CD4-positive, alpha-beta T cell treated with Interferon gamma for 1 hour (primary cell): ENCODE data around the gene PGS1.

Experiments used
- DNase-seq: peaks from one replicate; pipeline ENCODE4 v3.0.0-alpha.2; 2020

Gene PGS1

DNA sequence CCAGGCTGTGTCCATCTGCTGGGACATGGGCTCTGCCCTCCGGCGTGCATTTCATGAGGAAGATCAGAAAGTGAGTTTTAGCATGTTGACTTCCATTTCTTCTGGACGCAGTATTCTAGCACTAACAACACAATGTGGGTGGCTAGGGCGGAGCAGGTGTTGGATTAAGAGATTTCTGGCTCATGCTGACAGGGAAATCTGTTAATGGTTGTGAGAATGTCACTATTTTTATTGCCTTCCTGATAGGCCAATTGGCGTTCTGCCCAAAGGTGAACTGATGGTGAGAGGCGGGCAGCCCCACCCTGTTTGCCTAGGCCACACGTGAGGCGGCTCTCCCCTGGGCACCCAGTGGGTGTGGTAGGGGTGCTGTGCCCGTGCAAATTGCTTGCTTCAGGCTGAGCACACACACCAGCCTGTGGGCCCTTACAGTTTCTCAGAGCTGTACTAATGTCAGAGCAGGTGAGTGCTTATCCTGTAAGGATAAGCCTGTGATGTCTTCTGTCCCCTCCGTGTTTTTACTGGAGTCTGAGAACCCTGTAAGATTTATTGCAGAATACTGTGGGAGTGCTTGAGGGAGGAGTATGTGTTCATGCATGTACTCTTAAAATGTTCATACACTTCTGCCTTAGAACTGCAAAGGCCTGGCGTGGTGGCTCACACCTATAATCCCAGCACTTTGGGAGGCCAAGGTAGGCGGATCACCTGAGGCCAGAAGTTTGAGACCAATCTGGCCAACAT, 30.9 kb downstream of the PGS1 start:
- DNase-seq, result no peak

DNA sequence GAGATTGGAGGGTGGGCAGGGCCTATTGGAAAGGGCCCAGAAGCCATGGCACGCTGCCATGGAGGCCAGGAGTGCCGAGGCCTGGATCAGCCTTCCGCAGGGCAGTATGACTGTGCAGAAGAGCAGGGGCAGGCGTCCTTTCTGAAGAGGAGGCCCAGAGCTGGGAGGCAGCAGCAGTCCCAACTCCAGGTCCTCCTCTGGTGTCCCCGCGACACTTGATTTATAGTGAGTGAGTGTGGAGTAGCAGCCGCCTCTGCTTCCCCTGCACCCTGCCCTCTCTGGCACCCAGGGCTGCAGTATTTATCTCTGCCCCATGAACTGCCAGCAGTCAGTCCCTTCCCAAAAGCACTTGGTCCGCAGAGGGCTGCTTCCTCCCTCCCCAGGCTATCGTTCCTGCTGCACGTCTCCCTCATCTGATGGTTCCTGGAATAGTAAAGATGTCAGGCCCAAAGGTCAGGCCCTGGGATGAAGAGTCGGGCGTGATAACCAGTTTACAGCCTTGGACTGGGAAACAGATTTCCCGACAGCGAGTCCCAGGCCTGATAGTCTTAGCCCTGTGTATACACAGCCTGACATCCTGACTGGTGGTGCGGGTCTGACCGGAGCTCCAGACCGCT, 32.9 kb downstream of the PGS1 start:
- no peak for DNase-seq

DNA sequence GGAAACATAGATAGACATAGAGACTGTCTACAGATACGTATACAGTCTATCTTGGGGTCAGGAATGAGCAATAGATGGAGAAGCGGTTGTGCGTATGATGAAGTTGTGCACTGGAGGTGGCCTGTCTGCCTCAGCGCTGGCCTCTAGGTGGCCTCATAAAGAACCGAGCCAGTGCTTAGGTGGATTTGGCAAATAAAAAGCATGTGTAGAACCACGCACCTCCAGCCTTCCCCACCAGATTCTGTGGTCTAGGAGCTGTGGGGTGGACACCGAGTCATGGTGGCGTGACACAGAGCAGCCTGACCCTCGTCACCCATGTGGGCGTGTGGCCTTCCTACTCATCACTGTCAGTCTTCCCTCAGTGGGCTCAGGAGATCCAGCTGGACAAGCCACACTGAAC, 34.0 kb downstream of the PGS1 start:
- DNase-seq, result peak; percentile 50

DNA sequence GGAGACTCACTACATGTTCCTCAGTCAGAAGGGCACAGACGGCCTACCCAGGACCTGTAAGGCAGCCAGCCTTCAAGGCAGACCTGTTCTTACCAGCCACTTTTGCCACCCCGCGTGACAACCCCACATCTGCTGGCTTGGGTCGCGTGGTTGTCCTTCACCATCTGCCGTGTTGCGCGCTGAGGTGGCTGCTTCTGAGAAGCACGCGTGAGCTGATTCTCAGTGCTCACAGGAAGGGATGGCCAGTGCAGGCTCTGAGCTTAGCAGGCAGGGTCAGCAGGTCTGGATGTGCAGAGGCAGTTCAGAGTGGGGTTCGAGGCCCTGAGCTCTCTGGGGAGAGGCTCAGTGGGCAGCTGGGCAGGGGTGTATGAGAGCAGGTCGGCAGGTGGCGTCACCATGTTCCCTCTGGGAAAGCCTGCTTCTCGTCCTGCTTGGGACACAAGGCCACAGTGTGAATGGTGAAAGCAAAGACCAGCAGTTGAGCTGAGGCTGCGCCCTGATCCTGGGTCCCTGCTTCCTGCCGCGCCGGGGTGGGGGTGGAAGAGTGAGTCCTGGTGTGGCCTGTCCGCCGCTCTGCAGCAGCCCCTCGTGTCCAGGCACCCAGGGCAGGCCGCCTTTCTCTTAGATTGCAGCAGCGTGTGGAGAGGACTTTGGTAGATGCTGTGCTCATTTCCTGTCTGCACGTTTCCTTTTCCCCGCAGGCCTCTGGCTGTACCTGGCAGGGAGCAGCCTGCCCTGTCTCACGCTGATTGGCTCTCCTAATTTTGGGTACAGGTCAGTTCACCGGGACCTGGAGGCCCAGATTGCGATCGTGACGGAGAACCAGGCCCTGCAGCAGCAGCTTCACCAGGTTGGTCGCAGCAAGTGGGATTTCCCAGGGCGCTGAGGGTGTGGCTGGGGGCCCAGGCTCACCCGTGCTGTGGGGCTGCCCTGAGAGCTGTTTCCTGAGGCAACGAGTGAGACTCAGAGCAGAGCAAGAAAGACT, 36.0 kb downstream of the PGS1 start:
- DNase-seq, result peak; percentile 68

DNA sequence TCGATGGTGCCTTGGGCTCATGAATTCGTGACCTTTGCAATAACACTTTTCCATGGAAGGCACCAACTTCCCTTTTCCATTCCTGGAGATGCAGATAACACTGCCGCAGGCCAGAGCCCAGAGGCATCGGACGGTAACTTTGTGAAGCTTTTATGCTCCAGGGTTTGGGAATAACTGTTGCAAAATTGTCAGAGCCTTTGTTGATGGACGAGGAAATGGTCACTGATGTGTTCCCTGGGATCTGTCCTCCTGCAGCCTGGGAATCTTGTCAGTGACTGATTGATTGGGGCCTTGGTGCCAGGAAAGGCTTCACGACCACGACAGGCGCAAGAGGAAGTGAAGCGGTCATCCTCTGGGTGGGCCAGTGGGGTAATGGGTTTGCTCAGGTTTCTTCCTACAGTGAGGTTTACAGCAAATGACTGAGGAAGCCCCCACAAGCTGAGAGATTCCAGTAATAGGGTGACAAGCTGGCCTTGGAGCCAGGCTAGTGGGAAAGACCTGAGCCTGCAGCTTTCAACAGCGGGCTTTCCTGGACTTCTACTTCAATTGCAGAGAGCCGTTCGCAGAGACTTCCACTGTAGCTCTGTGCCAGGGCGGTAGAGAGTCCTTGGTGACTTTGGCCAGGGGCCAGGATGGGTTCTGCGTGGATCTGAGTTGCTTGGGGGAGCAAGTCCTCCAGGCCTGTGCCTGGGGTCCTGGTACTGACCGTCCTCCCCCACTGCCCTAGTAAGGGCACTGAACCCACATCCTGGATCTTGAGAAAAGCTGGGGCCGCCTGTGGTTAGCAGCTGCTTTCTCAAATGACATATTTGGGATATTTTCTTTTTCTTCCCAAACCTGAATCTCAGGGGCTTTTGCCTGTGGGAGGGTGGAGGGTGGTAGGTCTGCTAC, 37.6 kb downstream of the PGS1 start:
- DNase-seq, result no peak

DNA sequence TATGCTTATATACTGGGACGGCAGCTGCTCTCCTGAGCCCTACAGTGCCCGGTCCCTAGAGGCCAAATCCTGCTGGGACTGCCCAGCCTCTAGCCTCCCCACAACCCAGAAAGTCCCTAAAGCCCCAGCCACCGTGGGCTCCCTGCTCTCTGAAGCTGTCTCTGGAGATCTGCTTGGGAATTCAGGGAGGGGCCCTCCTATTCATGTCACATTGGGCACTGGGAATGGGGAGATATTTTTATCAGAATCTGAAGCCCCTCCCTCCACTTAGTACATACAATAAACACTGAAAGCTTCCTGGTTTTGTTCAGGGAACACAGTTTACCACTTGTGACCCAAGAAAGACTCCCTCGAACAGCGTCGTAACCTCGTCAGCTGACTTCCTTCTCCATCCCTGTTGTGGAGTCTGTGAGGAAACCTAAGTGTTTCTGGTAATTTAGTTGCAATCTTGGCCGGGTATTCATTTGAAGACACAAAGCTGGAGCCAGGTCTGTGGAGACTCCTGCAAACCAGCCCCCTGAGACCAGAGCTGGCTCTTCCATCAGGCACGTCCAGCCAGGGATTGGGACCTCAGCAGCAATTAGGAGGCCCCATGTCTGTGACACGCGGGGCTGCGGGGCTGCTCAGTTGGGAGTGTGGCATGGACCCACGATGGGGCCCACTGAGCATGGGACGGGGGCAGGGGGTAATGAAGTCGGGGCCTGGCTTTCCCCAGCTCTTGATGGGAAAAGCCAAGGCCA, 38.5 kb downstream of the PGS1 start:
- peak; percentile 44 for DNase-seq

DNA sequence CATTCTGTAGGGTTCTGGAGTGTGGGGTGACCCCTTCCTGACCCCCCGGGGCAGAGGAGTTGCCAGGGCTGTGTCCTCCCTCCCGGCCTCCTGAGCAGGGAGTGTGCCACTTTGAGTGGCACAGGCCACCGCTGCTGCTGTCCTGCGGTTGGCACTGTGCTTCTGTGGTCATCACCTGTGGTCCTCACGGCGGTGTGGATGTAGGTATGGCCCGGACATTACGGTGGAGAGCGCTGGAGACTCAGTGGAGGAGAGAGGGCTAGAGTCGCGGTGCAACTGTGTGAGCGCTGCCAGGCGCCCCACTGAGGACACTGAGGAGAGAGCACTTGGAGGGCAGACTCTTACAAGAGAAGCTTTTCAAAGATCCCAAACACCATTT, 39.1 kb downstream of the PGS1 start:
- DNase-seq, result no peak

DNA sequence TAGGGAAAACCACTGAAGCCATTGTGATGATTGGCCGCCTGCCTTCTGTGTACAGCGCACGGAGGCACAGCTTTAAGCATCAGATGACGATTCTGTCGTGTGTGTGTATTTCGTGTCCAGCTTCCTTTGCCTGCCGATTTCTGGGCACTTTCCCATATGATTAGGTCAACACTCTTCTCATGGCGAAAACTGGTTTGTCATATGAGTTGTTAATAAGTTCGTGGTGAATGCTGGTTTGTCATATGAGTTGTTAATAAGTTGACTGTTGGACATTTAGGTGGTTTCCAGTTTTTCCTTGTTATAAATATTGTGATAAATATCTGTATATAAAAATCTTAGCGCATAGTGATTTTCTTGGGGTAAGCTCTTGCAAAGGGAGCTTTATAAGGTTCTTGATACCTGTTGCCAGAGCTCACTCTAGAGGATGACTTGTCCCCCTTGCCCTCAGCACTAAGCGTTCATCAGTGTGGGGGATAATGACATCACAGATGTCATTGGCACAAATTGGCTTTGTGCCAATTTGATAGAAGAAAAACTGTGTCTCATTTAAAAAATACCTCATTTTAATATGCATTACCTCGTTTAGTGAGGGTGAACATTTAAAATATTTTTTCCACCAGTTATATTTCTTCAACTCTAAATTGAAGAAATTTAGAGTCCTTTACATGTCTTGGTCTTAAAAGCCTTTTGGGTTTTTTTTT, 40.0 kb downstream of the PGS1 start:
- no peak for DNase-seq

DNA sequence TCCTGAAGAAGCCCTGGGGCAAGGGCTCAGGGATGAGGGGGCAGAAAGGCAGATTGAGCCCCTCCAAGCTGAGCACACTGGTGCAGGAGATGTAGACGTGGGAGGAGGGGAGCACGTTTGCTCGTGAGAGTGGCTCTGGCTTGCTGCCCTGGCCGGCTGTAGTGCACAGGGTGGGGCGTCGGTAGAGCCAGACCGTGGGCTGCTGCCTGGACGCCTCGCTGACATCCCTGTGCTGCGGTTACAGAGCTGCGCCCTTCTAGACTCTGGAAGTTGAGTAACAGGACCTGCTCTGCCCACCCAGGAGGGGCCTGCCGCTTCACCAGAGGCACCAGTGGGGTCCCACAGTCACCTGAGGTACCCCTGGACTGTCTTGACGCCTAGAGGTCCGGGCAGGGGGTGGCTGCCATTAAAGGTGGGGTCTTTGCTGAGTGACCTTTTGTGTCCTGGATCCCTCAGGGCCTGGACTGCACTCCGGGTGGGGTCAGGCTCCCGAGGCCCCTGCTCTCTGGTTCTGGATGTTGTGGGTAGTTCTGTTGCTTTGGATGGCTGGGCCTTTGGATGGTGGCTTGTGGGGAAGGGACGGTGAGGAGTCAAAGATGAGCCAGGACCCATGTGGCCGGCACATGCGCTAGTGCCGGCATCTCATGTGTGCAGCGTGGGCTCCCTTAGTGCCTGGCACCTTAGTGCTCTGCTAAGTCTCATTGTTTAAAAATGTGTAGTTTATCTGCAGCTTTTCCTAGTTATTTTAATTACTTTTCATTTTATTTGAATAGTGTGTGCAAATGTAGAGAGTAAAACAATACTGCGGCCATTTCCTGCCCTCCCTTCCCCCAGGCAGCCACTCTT, 41.7 kb downstream of the PGS1 start:
- DNase-seq, result no peak

DNA sequence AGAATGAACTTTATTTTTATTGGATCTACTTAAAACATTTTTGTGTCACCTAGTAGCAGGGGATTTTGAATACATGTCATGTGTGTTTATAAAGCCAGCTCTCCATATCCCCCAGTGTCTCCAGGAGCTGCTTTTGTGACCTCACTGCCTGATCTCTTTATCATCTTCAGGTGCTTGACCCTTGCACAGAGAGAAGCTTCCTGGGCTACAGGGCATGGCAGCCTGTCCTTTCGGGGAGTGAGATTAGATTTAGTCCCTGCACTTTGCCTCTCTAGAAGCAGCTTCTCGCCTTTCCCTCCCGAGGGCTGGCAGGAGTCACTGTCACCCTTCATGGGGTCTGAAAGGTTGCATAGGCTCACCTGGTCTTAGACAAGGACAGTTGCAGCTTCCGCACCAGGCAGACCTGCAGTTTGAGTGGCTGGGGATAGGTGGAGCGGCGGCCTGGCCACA, 42.7 kb downstream of the PGS1 start:
- no peak for DNase-seq

DNA sequence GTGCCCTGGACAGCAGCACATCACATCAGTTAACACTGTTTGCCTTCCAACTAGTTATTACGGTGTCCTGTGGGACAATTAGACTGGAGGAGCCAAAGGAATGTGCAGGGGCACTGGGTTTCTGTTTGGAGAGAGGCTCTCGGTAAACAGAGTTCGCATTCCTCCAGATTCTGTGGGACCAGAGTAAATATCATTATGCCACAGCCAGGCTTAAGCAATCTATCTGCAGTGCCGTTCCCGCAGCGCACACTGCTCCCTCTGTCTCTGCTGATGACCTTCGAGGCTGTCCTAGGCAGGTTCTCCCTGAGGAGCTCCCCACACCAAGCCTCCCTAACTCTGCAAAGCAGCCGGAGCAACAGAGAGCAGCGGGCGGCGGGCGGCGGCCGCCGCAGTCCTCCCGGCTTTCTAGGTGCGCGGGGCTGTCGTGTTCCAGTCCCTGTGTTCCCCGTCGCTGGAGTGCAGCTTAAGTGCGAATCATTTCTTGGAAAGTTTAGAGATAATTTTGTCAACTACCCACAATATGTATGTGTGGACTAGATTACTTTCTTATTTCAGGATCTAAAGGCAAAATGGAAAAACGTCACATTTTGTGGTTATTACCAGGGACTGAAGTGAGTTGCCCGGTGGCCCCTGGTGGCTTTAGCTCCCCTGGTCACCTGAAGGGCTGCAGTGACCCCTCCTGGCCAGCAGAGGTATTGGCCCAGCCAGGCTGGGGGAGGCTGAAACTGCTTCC, 43.3 kb downstream of the PGS1 start:
- peak; percentile 74 for DNase-seq

DNA sequence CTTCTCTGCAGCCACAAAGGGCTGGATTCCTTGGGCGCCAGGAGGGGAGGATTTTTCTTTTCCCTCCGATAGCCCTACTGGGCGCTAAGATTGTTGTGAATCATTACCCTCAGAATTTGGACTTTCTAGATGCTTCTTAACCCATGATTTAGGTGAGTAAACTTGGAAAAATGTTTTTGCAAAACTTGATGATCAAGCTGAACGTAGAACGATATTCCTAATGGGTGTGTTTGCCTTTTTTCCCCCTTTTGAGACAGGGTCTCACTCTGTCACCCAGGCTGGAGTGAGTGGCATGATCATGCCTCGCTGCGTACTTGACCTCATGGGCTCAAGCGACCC, 43.8 kb downstream of the PGS1 start:
- DNase-seq, result no peak

DNA sequence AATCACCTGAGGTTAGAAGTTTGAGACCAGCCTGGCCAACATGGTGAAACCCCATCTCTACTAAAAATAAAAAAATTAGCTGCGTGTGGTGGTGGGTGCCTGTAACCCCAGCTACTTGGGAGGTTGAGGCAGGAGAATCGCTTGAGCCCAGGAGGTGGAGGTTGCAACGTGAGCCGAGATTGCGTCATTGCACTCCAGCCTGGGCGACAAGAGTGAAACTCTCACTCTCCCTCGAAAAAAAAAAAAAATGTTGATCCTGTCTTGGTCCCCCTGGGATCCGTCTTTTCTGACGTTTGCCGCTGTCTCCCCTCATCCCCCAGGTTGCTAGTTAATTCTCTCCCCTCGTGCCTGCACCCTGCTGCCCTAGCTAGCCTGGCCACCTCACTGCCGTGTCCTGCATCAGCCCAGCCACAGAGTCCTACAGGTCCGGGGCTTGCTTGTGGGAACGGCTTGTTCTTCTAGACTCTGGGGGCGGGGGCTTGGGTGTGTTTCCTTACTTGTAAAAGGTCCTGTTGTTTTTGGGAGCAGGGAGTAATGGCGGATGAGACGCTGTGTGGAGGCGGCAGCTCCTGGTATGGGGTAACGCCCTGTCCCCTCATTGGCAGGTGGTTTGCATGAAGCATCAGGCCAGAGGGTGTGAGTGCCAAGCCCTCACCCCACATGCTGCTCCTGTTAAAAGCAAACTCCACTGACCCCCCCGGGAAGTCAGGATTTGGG, 44.6 kb downstream of the PGS1 start:
- no peak for DNase-seq

DNA sequence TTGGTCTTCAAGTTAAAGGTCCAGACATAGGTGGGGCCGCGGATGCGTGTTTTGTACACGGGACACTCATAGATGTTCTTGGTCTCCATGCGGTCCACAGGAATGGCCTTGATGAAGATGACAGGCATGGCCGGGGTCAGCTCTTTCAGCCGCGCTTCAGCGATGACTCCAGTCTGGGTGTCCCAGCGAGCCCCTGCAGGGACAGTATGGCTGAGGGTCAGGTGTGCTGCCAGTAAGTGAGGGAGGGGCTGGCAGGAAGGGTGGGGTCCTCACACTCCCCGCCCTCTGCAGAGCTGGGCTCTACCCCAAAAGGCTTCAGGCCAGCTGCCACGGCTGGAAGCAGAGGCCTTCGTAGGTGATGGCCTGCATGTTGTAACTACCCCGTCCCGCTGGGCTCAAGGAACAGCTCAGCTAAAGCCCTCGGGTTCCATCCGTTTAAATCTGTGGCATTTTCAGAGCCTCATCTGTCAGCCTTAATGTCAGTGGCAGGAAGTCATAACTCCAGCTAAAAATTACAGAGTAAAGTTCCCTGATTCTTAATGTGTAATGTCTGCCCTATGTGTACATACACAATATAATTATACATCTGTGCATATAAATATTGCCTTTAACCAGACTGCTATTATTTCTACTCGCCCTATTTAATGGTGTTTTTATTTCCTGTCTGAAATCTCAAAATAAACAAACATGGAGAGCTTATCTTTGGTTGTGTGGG, 45.7 kb downstream of the PGS1 start:
- no peak for DNase-seq

DNA sequence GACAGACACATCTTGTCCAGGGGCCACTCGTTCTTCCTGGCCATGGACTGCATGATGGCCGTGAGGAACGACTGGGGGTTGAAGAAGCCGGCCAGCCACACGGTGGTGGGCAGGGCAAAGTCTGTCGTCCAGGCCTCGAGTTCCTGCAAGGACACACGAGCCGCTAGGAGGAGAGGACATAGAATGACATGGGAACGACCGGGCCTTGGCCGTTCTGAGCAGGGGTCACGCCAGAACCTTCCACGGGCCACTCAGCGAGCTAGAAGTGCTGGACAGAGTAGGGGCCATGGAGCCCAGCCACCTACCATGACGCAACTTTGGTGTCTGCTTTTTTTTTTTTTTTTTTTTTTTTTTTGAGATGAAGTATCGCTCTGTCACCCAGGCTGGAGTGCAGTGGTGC, 47.0 kb downstream of the PGS1 start:
- no peak for DNase-seq

DNA sequence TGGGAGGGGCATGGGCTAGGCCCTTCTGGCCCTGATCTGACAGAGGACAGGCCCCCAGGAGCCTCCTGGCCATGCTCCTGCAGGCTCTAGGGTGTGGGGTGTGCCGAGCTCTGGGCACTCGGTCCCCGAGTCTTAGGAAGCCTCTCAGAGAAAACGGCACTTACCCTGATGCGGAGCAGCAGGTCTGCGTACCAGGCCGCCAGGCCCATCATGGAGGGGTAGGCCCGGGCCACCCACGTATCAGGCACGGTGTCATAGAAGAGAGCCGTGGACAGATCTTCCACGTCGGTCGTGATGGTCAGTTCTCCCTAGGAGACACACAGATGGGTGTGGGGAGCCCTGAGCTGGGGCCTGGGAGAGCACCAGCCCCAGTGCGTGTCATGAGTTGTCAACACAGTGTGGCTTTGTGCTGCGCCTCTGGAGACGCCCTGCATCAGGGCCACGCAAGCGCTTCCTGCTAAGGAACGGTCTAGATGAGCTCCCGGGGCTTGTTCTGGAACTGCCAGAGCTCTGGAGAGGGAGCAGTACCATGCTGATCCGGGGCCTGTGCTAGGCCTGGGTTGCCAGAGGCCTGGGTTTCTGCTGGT, 47.9 kb downstream of the PGS1 start:
- DNase-seq, result no peak

DNA sequence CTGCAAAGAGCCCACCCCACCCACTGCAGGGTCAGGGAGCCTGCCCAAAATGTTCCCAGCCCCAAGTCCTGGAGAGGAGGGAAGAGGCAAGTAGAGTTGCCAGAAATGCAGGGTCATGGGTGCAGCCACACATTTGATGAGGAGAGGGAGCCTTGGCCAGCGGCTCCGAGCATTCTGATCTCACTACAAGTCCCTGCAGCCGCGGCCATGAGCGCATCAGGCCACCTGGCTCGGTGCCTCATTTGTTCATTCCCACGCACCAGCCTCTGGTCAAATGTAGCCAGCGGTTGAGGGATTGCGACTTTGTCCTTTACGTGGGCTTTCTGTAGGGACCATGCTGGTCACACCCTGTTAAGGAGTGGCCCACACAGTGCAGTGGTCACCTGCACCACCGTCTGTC, 48.7 kb downstream of the PGS1 start:
- DNase-seq, result no peak

DNA sequence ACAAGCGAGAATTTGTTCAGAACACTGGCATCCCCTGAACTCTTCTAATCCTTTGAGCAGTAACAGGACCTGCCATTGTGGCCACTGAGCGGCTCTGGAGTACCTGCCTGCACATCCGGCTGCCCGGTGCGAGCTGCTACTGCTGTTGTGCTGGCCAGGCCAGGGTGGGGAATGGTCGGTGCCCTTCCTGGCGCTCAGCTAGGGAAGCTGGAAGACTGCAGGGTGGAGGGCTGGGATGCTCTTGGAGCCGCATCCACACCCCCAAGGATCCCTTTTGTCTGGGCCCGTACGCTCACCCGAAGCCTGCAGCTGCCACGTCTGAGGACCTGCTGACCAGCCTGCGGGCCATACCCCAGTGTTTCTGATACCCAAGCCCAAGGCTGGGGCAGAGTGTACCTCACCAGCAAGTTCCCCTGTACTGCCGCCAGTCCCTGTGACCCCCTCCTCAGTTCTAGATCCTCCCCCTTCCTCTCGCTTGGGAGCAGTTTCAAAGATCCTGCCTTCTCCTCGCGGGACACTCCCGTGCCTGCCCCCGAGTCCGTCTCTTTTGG, 49.7 kb downstream of the PGS1 start:
- DNase-seq, result no peak
